Neuronal stem cell (in vitro differentiated cells): ENCODE results near the gene CD81.

ENCODE experiments used
- DNase-seq: peaks from one replicate; pipeline ENCODE4 v3.0.0-alpha.2; 2013; ENCODE audit warnings: low spot score
- H2AFZ ChIP-seq: one replicate; pipeline ENCODE4 v1.6.1; 2013; ENCODE audit warnings: mild to moderate bottlenecking, low read length, inconsistent platforms
- H2AK5ac ChIP-seq: 2 replicates; pipeline ENCODE4 v1.6.1; 2013; ENCODE audit warnings: low read depth, mild to moderate bottlenecking, inconsistent platforms, low read length, moderate library complexity, mixed read lengths
- H2BK120ac ChIP-seq: 2 replicates; pipeline ENCODE4 v1.6.1; 2013; ENCODE audit warnings: low read depth, mild to moderate bottlenecking, inconsistent platforms, low read length, moderate library complexity, mixed read lengths
- H2BK12ac ChIP-seq: one replicate; pipeline ENCODE4 v1.6.1; 2013; ENCODE audit warnings: low read length, inconsistent platforms
- H2BK15ac ChIP-seq: 2 replicates; pipeline ENCODE4 v1.6.1; 2013; ENCODE audit warnings: mild to moderate bottlenecking, low read length, inconsistent platforms, mixed read lengths
- H2BK5ac ChIP-seq: one replicate; pipeline ENCODE4 v1.6.1; 2013; ENCODE audit warnings: inconsistent platforms, mild to moderate bottlenecking, low read length, moderate library complexity
- H3K14ac ChIP-seq: one replicate; pipeline ENCODE4 v1.6.1; 2013; ENCODE audit warnings: low read length, inconsistent platforms
- H3K18ac ChIP-seq: 2 replicates; pipeline ENCODE4 v1.6.1; 2013; ENCODE audit warnings: low read length, inconsistent platforms
- H3K23ac ChIP-seq: 2 replicates; pipeline ENCODE4 v1.6.1; 2013; ENCODE audit warnings: low read depth, mild to moderate bottlenecking, mixed read lengths, low read length, inconsistent platforms; ENCODE audit not compliant: poor library complexity
- H3K27ac ChIP-seq: replicated peaks from 3 replicates; pipeline ENCODE4 v1.5.1; 2013; ENCODE audit warnings: low read length, inconsistent platforms
- H3K27me3 ChIP-seq, 3 experiments: 2 replicates each; pipeline ENCODE4 v1.6.1; 2013; ENCODE audit warnings: low read length in 3 of 3, mild to moderate bottlenecking in 2 of 3, inconsistent platforms in 1 of 3, low read depth in 1 of 3, mixed read lengths in 1 of 3, moderate library complexity in 1 of 3; ENCODE audit not compliant: control insufficient read depth in 3 of 3, insufficient read depth in 3 of 3
- H3K36me3 ChIP-seq, 2 donors: replicated peaks in 1 of 2; 2 replicates each; pipeline ENCODE4 v1.6.1; 2013; ENCODE audit warnings: low read length in 2 of 2; ENCODE audit not compliant: control insufficient read depth in 2 of 2, insufficient read depth in 2 of 2
- H3K4ac ChIP-seq: 2 replicates; pipeline ENCODE4 v1.6.1; 2013; ENCODE audit warnings: inconsistent platforms, mild to moderate bottlenecking, low read length, moderate library complexity
- H3K4me1 ChIP-seq, 2 donors: 1 replicate in 1 of 2; 2 replicates in 1 of 2; pipeline ENCODE4 v1.6.1; 2013; ENCODE audit warnings: low read length in 2 of 2, low read depth in 1 of 2; ENCODE audit not compliant: control insufficient read depth in 2 of 2, insufficient read depth in 1 of 2
- H3K4me2 ChIP-seq: one replicate; pipeline ENCODE4 v1.6.1; 2013; ENCODE audit warnings: mild to moderate bottlenecking, low read length, inconsistent platforms; ENCODE audit not compliant: insufficient read depth, poor library complexity, severe bottlenecking
- H3K4me3 ChIP-seq, 2 donors: 2 replicates each; pipeline ENCODE4 v1.5.1; 2013; ENCODE audit warnings: low read length in 2 of 2, mild to moderate bottlenecking in 2 of 2, inconsistent platforms in 1 of 2, moderate library complexity in 1 of 2
- H3K79me1 ChIP-seq: one replicate; pipeline ENCODE4 v1.6.1; 2013; ENCODE audit warnings: low read depth, mild to moderate bottlenecking, inconsistent platforms, low read length, moderate library complexity
- H3K9ac ChIP-seq: one replicate; pipeline ENCODE4 v1.6.1; 2013; ENCODE audit warnings: mild to moderate bottlenecking, low read depth, low read length, inconsistent platforms; ENCODE audit not compliant: poor library complexity
- H3K9me3 ChIP-seq, 2 donors: replicated peaks in 1 of 2; 2 replicates each; pipeline versions ENCODE3 to v1.6.1; 2013; ENCODE audit warnings: low read length in 2 of 2, mild to moderate bottlenecking in 2 of 2, inconsistent platforms in 1 of 2, low read depth in 1 of 2, mixed read lengths in 1 of 2, moderate library complexity in 1 of 2; ENCODE audit not compliant: control insufficient read depth in 2 of 2, insufficient read depth in 1 of 2
- H4K8ac ChIP-seq: one replicate; pipeline ENCODE4 v1.6.1; 2013; ENCODE audit warnings: low read depth, mild to moderate bottlenecking, inconsistent platforms, low read length, moderate library complexity
- H4K91ac ChIP-seq: one replicate; pipeline ENCODE4 v1.6.1; 2013; ENCODE audit warnings: low read length, low read depth, mild to moderate bottlenecking, inconsistent platforms; ENCODE audit not compliant: poor library complexity
- whole genome bisulfite sequencing, 2 donors: extraction: QIAGEN DNeasy Blood & Tissue Kit; methylation state at CpG; one replicate each; pipeline ENCODE4 v1.1.7; 2013; ENCODE audit warnings: missing lambda C conversion rate in 2 of 2, mixed read lengths in 1 of 2; ENCODE audit not compliant: insufficient read length in 2 of 2, insufficient replicate concordance in 1 of 2; ENCODE audit errors: extremely low coverage in 2 of 2; 5-methylcytosine and 5-hydroxymethylcytosine counted together

CD81 gene

DNA sequence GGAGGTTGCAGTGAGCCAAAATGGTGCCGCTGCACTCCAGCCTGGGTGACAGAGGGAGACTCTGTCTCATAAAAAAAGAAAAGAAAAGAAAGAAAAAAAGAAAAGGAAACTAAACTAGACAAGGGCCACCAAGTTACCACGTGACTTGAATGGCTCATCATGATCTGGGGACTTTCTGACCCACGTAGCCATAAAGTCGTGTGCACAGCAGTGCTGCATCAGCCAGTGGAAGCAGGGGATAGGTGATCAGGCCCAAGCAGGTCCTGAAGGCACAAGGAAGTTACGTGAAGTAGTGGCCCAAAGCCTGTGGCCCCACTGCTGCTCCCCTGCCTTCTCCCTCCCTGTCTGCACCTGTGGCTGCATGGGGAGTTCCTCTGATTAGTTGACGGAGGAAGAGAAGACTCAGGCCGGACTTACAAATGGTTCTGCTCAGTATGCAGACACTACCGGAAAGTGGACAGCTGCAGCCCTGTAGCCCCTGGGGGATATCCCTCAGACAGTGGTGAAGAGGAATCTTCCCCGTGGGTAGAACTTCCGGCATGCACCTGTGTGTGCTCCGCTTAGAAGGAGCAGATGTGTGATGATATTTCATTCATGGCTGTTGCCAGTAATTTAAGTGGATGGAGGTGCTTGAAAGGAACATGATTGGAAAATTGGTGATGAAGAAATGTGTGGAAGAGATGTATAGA lies 18.2 kb upstream of the CD81 start:
- Histone ChIP-seq H3K9ac (no peak overlapping the region), H3K4ac (no peak overlapping the region), H3K4me2 (no peak overlapping the region), H3K18ac (no peak overlapping the region), H3K4me1 (peaks cover 0 to 2% of the 10 kb centered on the region in 2 donors), H3K4me3 (no peak overlapping the region), H3K14ac (no peak overlapping the region), H3K23ac (no peak overlapping the region), H3K9me3 (peaks cover 0 to 4% of the 10 kb centered on the region in 2 donors), H2BK120ac (no peak overlapping the region), H3K36me3 (no peaks in the 10 kb centered on the region), H4K91ac (no peak overlapping the region), H2BK12ac (no peak overlapping the region), H3K27ac (no peak overlapping the region), H4K8ac (no peak overlapping the region), H3K27me3 (peaks cover 0 to 2% (median 0%) of the 10 kb centered on the region in 3 experiments), H2BK5ac (no peak overlapping the region), H2AFZ (no peak overlapping the region), H3K79me1 (no peaks in the 10 kb centered on the region), H2BK15ac (no peak overlapping the region), H2AK5ac (no peak overlapping the region)
- DNase-seq, result no peak
- WGBS, 2 donors, result no CpG with 5 or more reads among the region's 11 CpGs

DNA sequence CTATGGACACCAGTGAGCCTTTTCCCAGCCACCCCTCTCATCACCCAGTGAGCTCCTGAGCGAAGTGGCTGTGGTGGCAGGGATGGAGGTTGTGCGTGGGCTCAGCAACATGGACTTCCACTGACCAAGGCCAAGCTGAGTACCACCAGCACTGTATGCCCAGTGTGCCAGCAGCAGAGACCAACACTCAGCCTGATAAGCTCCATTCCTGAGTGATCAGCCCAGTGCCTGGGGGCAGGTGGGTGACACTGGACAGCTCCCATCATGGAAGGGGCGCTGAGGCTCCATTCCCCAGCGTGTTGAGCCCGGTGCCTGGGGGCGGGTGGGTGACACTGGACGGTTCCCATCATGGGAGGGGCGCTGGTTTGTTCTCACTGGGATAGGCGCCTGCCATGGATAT lies 17.6 kb upstream of the CD81 start:
- H3K4me3 ChIP-seq, result peak overlapping the region in 1 of 2 donors; percentile 28
- no peak overlapping the region for H4K8ac ChIP-seq
- H2BK5ac ChIP-seq, result no peak overlapping the region
- H3K9me3 ChIP-seq, result peaks cover 0 to 4% of the 10 kb centered on the region in 2 donors
- no peak overlapping the region for H3K9ac ChIP-seq
- H3K4ac ChIP-seq, result no peak overlapping the region
- H3K18ac ChIP-seq, result no peak overlapping the region
- H3K4me1 ChIP-seq, result peaks cover 0 to 2% of the 10 kb centered on the region in 2 donors
- H3K4me2 ChIP-seq, result no peak overlapping the region
- no peak overlapping the region for H2BK12ac ChIP-seq
- H3K23ac ChIP-seq, result peak overlapping the region; percentile 16
- no peak overlapping the region for H2AFZ ChIP-seq
- H3K79me1 ChIP-seq, result no peaks in the 10 kb centered on the region
- no CpG with 5 or more reads among the region's 9 CpGs for WGBS, 2 donors
- peak overlapping the region; percentile 53 for H2AK5ac ChIP-seq
- no peak overlapping the region for H2BK120ac ChIP-seq
- no peak overlapping the region for H3K14ac ChIP-seq
- H3K36me3 ChIP-seq, result no peaks in the 10 kb centered on the region
- no peak for DNase-seq
- no peak overlapping the region for H2BK15ac ChIP-seq
- H3K27me3 ChIP-seq, result peaks cover 0 to 2% (median 0%) of the 10 kb centered on the region in 3 experiments
- no peak overlapping the region for H3K27ac ChIP-seq
- no peak overlapping the region for H4K91ac ChIP-seq

DNA sequence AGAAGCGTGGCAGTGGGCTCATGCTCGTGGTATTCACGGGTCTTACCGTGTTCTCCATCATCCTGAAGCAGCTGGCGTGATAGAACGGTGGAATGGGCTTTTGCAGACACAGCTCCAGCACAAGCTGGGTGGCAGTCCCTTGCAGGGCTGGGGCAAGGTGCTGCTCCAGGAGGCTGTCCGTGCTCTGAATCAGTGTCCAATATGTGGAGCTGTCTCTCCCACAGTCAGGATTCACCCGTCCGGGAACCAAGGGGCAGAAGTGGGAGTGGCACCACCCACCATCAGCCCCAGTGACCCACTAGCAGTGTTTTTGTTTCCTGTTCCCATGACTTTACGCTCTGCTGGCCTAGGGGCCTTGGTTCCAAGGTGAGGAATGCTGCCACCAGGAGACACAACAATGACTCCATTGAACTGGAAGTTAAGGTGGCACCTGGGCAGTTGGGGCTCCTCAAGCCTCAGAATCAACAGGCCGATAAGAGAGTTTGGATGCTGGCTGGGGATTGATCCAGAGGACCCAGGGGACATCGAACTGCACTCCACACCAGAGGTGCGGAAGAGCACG lies 16.9 kb upstream of the CD81 start:
- Histone ChIP-seq H2BK5ac (no peak overlapping the region), H3K23ac (peak overlapping the region; percentile 3), H3K27ac (no peak overlapping the region), H3K9ac (no peak overlapping the region), H3K14ac (no peak overlapping the region), H2BK12ac (no peak overlapping the region), H3K18ac (peak overlapping the region; percentile 25), H3K9me3 (peaks cover 0 to 4% of the 10 kb centered on the region in 2 donors), H2AFZ (no peak overlapping the region), H3K27me3 (peaks cover 0 to 2% (median 0%) of the 10 kb centered on the region in 3 experiments), H3K36me3 (no peaks in the 10 kb centered on the region), H2AK5ac (peak overlapping the region; percentile 53), H3K4ac (no peak overlapping the region), H4K8ac (no peak overlapping the region), H3K4me2 (no peak overlapping the region), H2BK120ac (no peak overlapping the region), H3K4me1 (peaks cover 0 to 2% of the 10 kb centered on the region in 2 donors), H2BK15ac (no peak overlapping the region), H3K79me1 (no peaks in the 10 kb centered on the region), H4K91ac (no peak overlapping the region), H3K4me3 (no peak overlapping the region)
- DNase-seq, result no peak
- no CpG with 5 or more reads among the region's 14 CpGs for WGBS, 2 donors

DNA sequence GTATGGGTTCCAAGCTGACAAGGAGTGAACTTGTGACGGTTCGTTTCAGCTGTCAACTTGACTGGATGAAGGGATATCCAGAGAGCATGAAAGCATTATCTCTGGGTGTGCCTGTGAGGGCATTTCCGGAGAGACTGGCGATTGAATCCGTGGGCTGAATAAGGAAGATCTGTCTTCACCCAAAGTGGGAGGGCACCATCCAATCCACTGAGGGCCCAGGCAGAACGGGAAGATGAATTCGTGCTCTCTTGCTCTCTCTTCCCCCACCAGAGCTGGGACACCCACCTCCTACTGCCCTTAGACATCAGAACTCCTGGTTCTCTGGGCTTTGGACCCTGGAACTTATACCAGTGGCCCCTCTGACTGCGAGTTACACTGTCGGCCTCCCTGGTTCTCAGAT lies 15.5 kb upstream of the CD81 start:
- peak overlapping the region; percentile 21 for H3K18ac ChIP-seq
- WGBS, 2 donors, result no CpG with 5 or more reads among the region's 9 CpGs
- H3K23ac ChIP-seq, result no peak overlapping the region

More for the DNA sequence above, 15.5 kb upstream of the CD81 start:
- H4K91ac ChIP-seq, result no peak overlapping the region
- peaks cover 0 to 3% of the 10 kb centered on the region in 2 donors for H3K9me3 ChIP-seq
- DNase-seq, result no peak
- H3K14ac ChIP-seq, result no peak overlapping the region
- H2BK12ac ChIP-seq, result no peak overlapping the region
- no peak overlapping the region for H2AK5ac ChIP-seq
- H3K4ac ChIP-seq, result no peak overlapping the region
- H3K79me1 ChIP-seq, result no peaks in the 10 kb centered on the region
- no peak overlapping the region for H2BK5ac ChIP-seq
- H2BK15ac ChIP-seq, result no peak overlapping the region
- H3K4me3 ChIP-seq, result no peak overlapping the region
- H3K27ac ChIP-seq, result no peak overlapping the region
- H4K8ac ChIP-seq, result no peak overlapping the region
- H3K9ac ChIP-seq, result no peak overlapping the region
- peaks cover 0 to 2% of the 10 kb centered on the region in 2 donors for H3K4me1 ChIP-seq
- no peaks in the 10 kb centered on the region for H3K36me3 ChIP-seq
- H3K27me3 ChIP-seq, result peaks cover 0 to 2% (median 0%) of the 10 kb centered on the region in 3 experiments
- no peak overlapping the region for H2BK120ac ChIP-seq
- no peak overlapping the region for H3K4me2 ChIP-seq
- H2AFZ ChIP-seq, result no peak overlapping the region
